Frontal cortex (tissue), 4 donors: ENCODE data around the gene LIPK. TPM values are rescaled to one million over a fixed set of nuclear protein-coding genes. Genes with fewer than 3 reads are reported as not detected.
A peak's percentile ranks its signal among the peaks of the same experiment; 100 is the strongest.
"Not testable (repeated sequence)": the region's sequence is repeated elsewhere in the genome, so short reads cannot be mapped to it uniquely, and the experiment has no call there.

Experiments
- DNase-seq, 2 donors: peaks; one replicate each; pipeline ENCODE4 v3.0.0; 2012; ENCODE audit warnings: low spot score in 2 of 2
- FAIRE-seq: peaks from 2 replicates; lab custom pipeline; 2012; peaks lifted over from hg19 to GRCh38; lab: Jason Lieb, UNC
- total RNA-seq: library from RNA; depleted of rRNA; stranded (reverse); fragments of >200 nt; gene quantifications from one replicate; pipeline ENCODE4 v1.2.3, GENCODE V29; 2014
- donor health status: control.
- donor health status: control.
- donor health status: control.

Gene LIPK
- not detected for total RNA-seq

- FAIRE-seq: no peak
- no peak for DNase-seq
These were observed at the start of gene LIPK for GRCh38 chr10:88705958-88706357. Gene LIPK (plus strand): TSS chr10:88706249. CDS start chr10:88724544, 18,295 bp downstream.

- no peak for DNase-seq
These were observed 48.1 kb upstream of the LIPK start for GRCh38 chr10:88657901-88658300.

GRCh38 chr10:88659725-88660597, 46.1 kb upstream of the LIPK start:
- DNase-seq (no peak), FAIRE-seq (no peak)

More at GRCh38 chr10:88657901-88658300, 48.1 kb upstream of the LIPK start:
- no peak for FAIRE-seq

- DNase-seq: no peak
- FAIRE-seq: no peak
These were observed 45.5 kb upstream of the LIPK start for GRCh38 chr10:88660598-88660884.

- FAIRE-seq: no peak
These were observed 45.0 kb upstream of the LIPK start for GRCh38 chr10:88661018-88661417.

GRCh38 chr10:88661577-88661976, 44.5 kb upstream of the LIPK start:
- no peak for DNase-seq
- FAIRE-seq: no peak

More at GRCh38 chr10:88661018-88661417, 45.0 kb upstream of the LIPK start:
- no peak for DNase-seq

- not testable (repeated sequence) for FAIRE-seq, DNase-seq
These were observed 42.9 kb upstream of the LIPK start for GRCh38 chr10:88663153-88663552.

- FAIRE-seq (no peak), DNase-seq (no peak)
These were observed 41.9 kb upstream of the LIPK start, which contains the start of gene LIPF for GRCh38 chr10:88664142-88664541. Gene LIPF (plus strand): TSS chr10:88664442. CDS start chr10:88667298, 2,856 bp downstream.

- FAIRE-seq: no peak
These were observed 37.6 kb upstream of the LIPK start for GRCh38 chr10:88668465-88668864.

GRCh38 chr10:88670497-88670896, 35.6 kb upstream of the LIPK start:
- FAIRE-seq: no peak

More at GRCh38 chr10:88668465-88668864, 37.6 kb upstream of the LIPK start:
- DNase-seq: no peak

GRCh38 chr10:88672041-88672440, 34.0 kb upstream of the LIPK start:
- FAIRE-seq: no peak
- no peak for DNase-seq

More at GRCh38 chr10:88670497-88670896, 35.6 kb upstream of the LIPK start:
- no peak for DNase-seq

- FAIRE-seq (no peak), DNase-seq (no peak)
These were observed 29.6 kb upstream of the LIPK start for GRCh38 chr10:88676283-88677060.

GRCh38 chr10:88680958-88681357, 25.1 kb upstream of the LIPK start:
- FAIRE-seq: no peak

GRCh38 chr10:88682491-88682890, 23.6 kb upstream of the LIPK start:
- DNase-seq (no peak), FAIRE-seq (no peak)

More at GRCh38 chr10:88680958-88681357, 25.1 kb upstream of the LIPK start:
- no peak for DNase-seq

GRCh38 chr10:88687853-88688467, 18.1 kb upstream of the LIPK start:
- peak; percentile 13 for FAIRE-seq
- DNase-seq: peak in 1 of 2 donors; percentile 12

GRCh38 chr10:88689366-88689765, 16.7 kb upstream of the LIPK start:
- no peak for DNase-seq
- no peak for FAIRE-seq

- DNase-seq (no peak), FAIRE-seq (peak; percentile 13)
These were observed 12.5 kb upstream of the LIPK start for GRCh38 chr10:88693392-88694020.

GRCh38 chr10:88702848-88703597, 3.0 kb upstream of the LIPK start:
- DNase-seq: no peak
- FAIRE-seq: no peak
